RPMI8226 (cell line): Measurements from ENCODE around the gene RCSD1.
"Not testable (repeated sequence)": the region's sequence is repeated elsewhere in the genome, so short reads cannot be mapped to it uniquely, and the experiment has no call there.

ENCODE experiments used
- DNase-seq: peaks from one replicate; pipeline ENCODE4 v3.0.0-alpha.2; 2015

RCSD1 gene

GRCh38 chr1:167719715-167720421, 89.8 kb downstream of the RCSD1 start:
- DNase-seq: peak; percentile 21

- DNase-seq: peak; percentile 77
These were observed 91.1 kb downstream of the RCSD1 start for GRCh38 chr1:167720965-167721616.

- DNase-seq: peak; percentile 98
These were observed 91.7 kb downstream of the RCSD1 start, which contains the start of gene MPZL1 for GRCh38 chr1:167721617-167722151. Gene MPZL1 (plus strand): TSS chr1:167721982. CDS start chr1:167722152, 170 bp downstream.

- DNase-seq: peak; percentile 67
These were observed 92.3 kb downstream of the RCSD1 start for GRCh38 chr1:167722152-167722869.

GRCh38 chr1:167722870-167723251, 92.8 kb downstream of the RCSD1 start:
- DNase-seq: no peak

- DNase-seq: peak; percentile 72
These were observed 93.8 kb downstream of the RCSD1 start for GRCh38 chr1:167723707-167724323.

- peak; percentile 85 for DNase-seq
These were observed 96.0 kb downstream of the RCSD1 start for GRCh38 chr1:167726008-167726407.

- DNase-seq: no peak
These were observed 98.9 kb downstream of the RCSD1 start for GRCh38 chr1:167728818-167729410.

GRCh38 chr1:167734227-167734626, 104.2 kb downstream of the RCSD1 start:
- no peak for DNase-seq

- DNase-seq: no peak
These were observed 104.8 kb downstream of the RCSD1 start for GRCh38 chr1:167734841-167735240.

GRCh38 chr1:167737169-167737568, 107.1 kb downstream of the RCSD1 start:
- no peak for DNase-seq

- DNase-seq: no peak
These were observed 108.1 kb downstream of the RCSD1 start for GRCh38 chr1:167738158-167738557.

GRCh38 chr1:167739752-167740151, 109.7 kb downstream of the RCSD1 start:
- no peak for DNase-seq

GRCh38 chr1:167741103-167741502, 111.1 kb downstream of the RCSD1 start:
- DNase-seq: not testable (repeated sequence)

- DNase-seq: not testable (repeated sequence)
These were observed 112.5 kb downstream of the RCSD1 start for GRCh38 chr1:167742392-167743057.

GRCh38 chr1:167744901-167745300, 114.9 kb downstream of the RCSD1 start:
- DNase-seq: no peak

GRCh38 chr1:167746013-167746672, 116.1 kb downstream of the RCSD1 start:
- no peak for DNase-seq

GRCh38 chr1:167746988-167747655, 117.1 kb downstream of the RCSD1 start:
- DNase-seq: no peak

GRCh38 chr1:167747988-167748387, 118.0 kb downstream of the RCSD1 start:
- no peak for DNase-seq

GRCh38 chr1:167748906-167749305, 118.9 kb downstream of the RCSD1 start:
- DNase-seq: no peak

GRCh38 chr1:167749741-167750140, 119.7 kb downstream of the RCSD1 start:
- DNase-seq: no peak
